ENCODE data around the gene DYNLRB2. TPM values are rescaled to one million over a fixed set of nuclear protein-coding genes. Genes with fewer than 3 reads are reported as not detected.

DYNLRB2 gene
- total and polyA plus RNA-seq, 8 donors = 1.6 TPM; not detected in 7

DNA sequence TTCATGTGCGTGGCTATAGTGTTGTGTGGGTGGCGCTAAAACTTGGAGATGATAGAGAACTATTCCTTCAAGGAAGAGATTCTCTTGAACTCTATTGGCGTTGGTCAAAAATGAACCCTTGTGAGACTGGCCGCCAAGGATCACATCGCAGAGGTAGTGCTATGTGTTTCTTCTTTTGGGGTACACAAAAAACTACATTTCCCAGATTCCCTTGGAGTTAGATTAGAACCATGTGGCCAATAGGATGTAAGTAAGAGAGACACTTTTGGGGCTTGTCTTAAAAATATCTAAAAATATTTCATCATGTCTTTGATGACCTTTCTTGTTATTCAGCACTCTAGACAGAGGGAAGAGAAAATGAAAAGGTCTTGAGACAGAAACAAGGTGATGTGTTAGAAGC lies 25.4 kb upstream of the DYNLRB2 start:
- Histone ChIP-seq H3K27ac (no peak overlapping the region), H3K9me3 (no peaks in the 10 kb centered on the region), H3K27me3 (peaks cover 0 to 13% (median 0%) of the 10 kb centered on the region in 3 donors), H3K36me3 (no peaks in the 10 kb centered on the region), H3K4me1 (no peaks in the 10 kb centered on the region), H3K4me3 (no peak overlapping the region)
- no peak for TF ChIP-seq POLR2A (IDR thresholded peaks at IDR 0.05)
- DNase-seq = no peak
- intact Hi-C loops (cut with DNase I; ENCODE audit: low total_unique reads) = no loop called here
- 94 to 98% (median 97%) methylated on average over 5 of the region's 5 CpGs for WGBS, 5 donors

DNA sequence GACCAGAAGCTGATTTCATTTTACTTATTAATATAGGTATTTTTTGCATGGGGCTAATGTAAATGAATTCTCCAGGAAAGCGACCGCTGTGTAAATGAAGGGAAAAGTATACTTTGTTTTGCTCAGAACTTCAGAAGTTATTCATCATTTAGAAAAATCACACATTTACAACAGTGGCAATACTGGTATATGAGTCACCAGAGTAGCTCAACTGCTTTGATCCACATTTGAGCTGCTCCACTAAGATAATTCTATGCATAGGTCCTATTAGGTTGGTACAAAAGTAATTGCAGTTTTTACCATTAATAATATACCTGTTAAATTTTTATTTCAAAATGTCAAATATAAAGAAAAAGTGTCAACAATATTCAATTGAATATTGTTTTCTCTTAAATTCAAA lies 22.9 kb upstream of the DYNLRB2 start:
- Histone ChIP-seq H3K27me3 (peaks cover 0 to 13% (median 0%) of the 10 kb centered on the region in 3 donors), H3K9me3 (no peaks in the 10 kb centered on the region), H3K27ac (no peak overlapping the region), H3K4me3 (no peak overlapping the region), H3K4me1 (no peaks in the 10 kb centered on the region), H3K36me3 (no peaks in the 10 kb centered on the region)
- DNase-seq = no peak
- TF ChIP-seq EP300 (IDR thresholded peaks at IDR 0.05) (no peak), CTCF (IDR thresholded peaks at IDR 0.05) (no peak), POLR2A (IDR thresholded peaks at IDR 0.05) (no peak), POLR2AphosphoS5 (IDR thresholded peaks at IDR 0.05) (no peak)
- 61 to 89% (median 76%) methylated on average over 2 of the region's 2 CpGs for WGBS, 5 donors
- intact Hi-C loops (cut with DNase I; ENCODE audit: low total_unique reads) = no loop called here

DNA sequence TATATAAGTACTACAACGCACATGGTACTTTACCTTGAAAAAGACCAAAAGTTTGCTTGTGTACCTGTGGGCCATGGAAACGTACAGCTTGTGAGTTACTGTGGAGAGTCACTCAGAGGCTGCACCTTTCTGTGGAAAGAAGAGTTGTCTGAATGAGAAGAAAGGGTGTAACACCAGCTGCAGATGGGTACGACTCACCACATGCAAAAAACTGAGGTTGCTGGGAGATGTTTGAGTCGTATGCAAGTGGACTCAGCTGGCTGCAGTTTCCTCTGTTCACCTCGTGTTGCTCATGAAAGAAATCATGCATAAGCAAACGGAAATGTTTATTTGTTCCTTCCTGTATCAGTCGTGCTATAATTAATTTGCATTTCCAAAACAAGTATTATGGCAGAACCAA lies 22.4 kb upstream of the DYNLRB2 start:
- H3K27ac ChIP-seq = no peak overlapping the region
- 32 to 45% (median 39%) methylated on average over 7 of the region's 7 CpGs for WGBS, 5 donors
- no peak for TF ChIP-seq EP300 (IDR thresholded peaks at IDR 0.05)
- no peak for TF ChIP-seq CTCF (IDR thresholded peaks at IDR 0.05)
- TF ChIP-seq POLR2AphosphoS5 (IDR thresholded peaks at IDR 0.05) = no peak
- no peak for TF ChIP-seq POLR2A (IDR thresholded peaks at IDR 0.05)
- no peaks in the 10 kb centered on the region for H3K9me3 ChIP-seq
- H3K36me3 ChIP-seq = no peaks in the 10 kb centered on the region
- peak in 1 of 2 donors; percentile 30 for DNase-seq
- no peak overlapping the region for H3K4me3 ChIP-seq
- H3K27me3 ChIP-seq = peaks cover 0 to 13% (median 0%) of the 10 kb centered on the region in 3 donors
- intact Hi-C loops (cut with DNase I; ENCODE audit: low total_unique reads) = no loop called here
- H3K4me1 ChIP-seq = no peaks in the 10 kb centered on the region

GRCh38 chr16:80519189-80519588 lies 21.6 kb upstream of the DYNLRB2 start:
- Histone ChIP-seq H3K4me3 (no peak overlapping the region), H3K9me3 (no peaks in the 10 kb centered on the region), H3K27ac (no peak overlapping the region), H3K4me1 (no peaks in the 10 kb centered on the region), H3K36me3 (no peaks in the 10 kb centered on the region), H3K27me3 (peaks cover 0 to 13% (median 0%) of the 10 kb centered on the region in 3 donors)
- DNase-seq = no peak
- 51 to 66% (median 61%) methylated on average over 3 of the region's 3 CpGs for WGBS, 5 donors
- intact Hi-C loops (cut with DNase I; ENCODE audit: low total_unique reads) = no loop called here
- TF ChIP-seq POLR2AphosphoS5 (IDR thresholded peaks at IDR 0.05) = no peak
- no peak for TF ChIP-seq POLR2A (IDR thresholded peaks at IDR 0.05)
- TF ChIP-seq EP300 (IDR thresholded peaks at IDR 0.05) = no peak
- no peak for TF ChIP-seq CTCF (IDR thresholded peaks at IDR 0.05)

- DNase-seq = peak in 1 of 2 donors; percentile 12
- Histone ChIP-seq H3K27me3 (peaks cover 0 to 9% (median 0%) of the 10 kb centered on the region in 3 donors), H3K4me3 (no peak overlapping the region), H3K9me3 (no peaks in the 10 kb centered on the region), H3K4me1 (peaks cover 0 to 8% (median 3%) of the 10 kb centered on the region in 4 donors), H3K27ac (no peak overlapping the region), H3K36me3 (no peaks in the 10 kb centered on the region)
- TF ChIP-seq POLR2A (IDR thresholded peaks at IDR 0.05) = no peak
- TF ChIP-seq CTCF (IDR thresholded peaks at IDR 0.05) = no peak
- TF ChIP-seq EP300 (IDR thresholded peaks at IDR 0.05) = no peak
- no peak for TF ChIP-seq POLR2AphosphoS5 (IDR thresholded peaks at IDR 0.05)
- 52 to 72% (median 68%) methylated on average over 4 of the region's 4 CpGs for WGBS, 5 donors
- intact Hi-C loops (cut with DNase I; ENCODE audit: low total_unique reads) = no loop called here
These were observed 15.4 kb upstream of the DYNLRB2 start for GRCh38 chr16:80525420-80525819.
